Liver (tissue), 2 donors: ENCODE data around the gene C1QTNF3.

ENCODE experiments used
- CTCF ChIP-seq: fragments of 150-350 bp; IDR thresholded peaks from 2 replicates; pipeline ENCODE4 v1.5.1; 2017; ENCODE audit warnings: improper control_type of control experiment, low read depth, low read length; ENCODE audit not compliant: missing input control
- YY1 ChIP-seq: IDR thresholded peaks from 2 replicates; pipeline ENCODE4 v1.6.1; 2016; ENCODE audit warnings: antibody characterized with exemption, mild to moderate bottlenecking
- donor health status: healthy.

GRCh38 chr5:34031966-34032365 lies 11.0 kb downstream of the C1QTNF3 start:
- TF ChIP-seq YY1 (no peak), CTCF (no peak)
